ENCODE data around the gene CFDP1. TPM values are rescaled to one million over a fixed set of nuclear protein-coding genes. Genes with fewer than 3 reads are reported as not detected.

CFDP1 gene
- total RNA-seq, 1 experiment from 2014 or later, result 44.7 TPM

- CTCF ChIA-PET, result interaction anchor here (0.7 to 6.6 kb wide), 22 partner anchors 9 to 212 kb away, joined by 3 to 46 read pairs (median 4); partner anchors contain the start of gene BCAR1
- Mint-ChIP-seq H3K9me3 (ENCODE audit: unreplicated experiment) (no peaks in the 10 kb centered on the region), H3K27ac (ENCODE audit: low read depth, unreplicated experiment) (peak overlapping the region; percentile 99), H3K27me3 (ENCODE audit: insufficient read depth, unreplicated experiment) (no peaks in the 10 kb centered on the region), H3K4me3 (ENCODE audit: unreplicated experiment) (peak overlapping the region; percentile 65), H3K36me3 (ENCODE audit: insufficient read depth, unreplicated experiment) (peaks cover 33% of the 10 kb centered on the region), H3K4me1 (ENCODE audit: insufficient read depth, unreplicated experiment) (peaks cover 48% of the 10 kb centered on the region)
- POLR2A ChIA-PET, result interaction anchor here (0.6 to 5.3 kb wide), 46 partner anchors 9 to 299 kb away, joined by 3 to 106 read pairs (median 6); partner anchors contain the start of genes BCAR1, CFDP1 and ZFP1
- peak; percentile 80 for DNase-seq (ENCODE audit: unreplicated experiment)
- TSS peak; percentile 81 for BruUV-seq (replicated peaks)
- no peak for TF ChIP-seq CTCF (IDR thresholded peaks at IDR 0.05; ENCODE audit: unreplicated experiment)
- intact Hi-C loops (cut with micrococcal nuclease), result loop anchor here (1.0 kb wide), 6 partner anchors 38 to 81 kb away; no protein-coding TSS in a partner anchor
These were observed 128.6 kb downstream of the CFDP1 start for GRCh38 chr16:75304521-75305363.

- intact Hi-C loops (cut with micrococcal nuclease), result no loop called here
- TF ChIP-seq CTCF (IDR thresholded peaks at IDR 0.05; ENCODE audit: unreplicated experiment), result no peak
- CTCF ChIA-PET, result interaction anchor here (0.6 to 6.6 kb wide), 3 partner anchors 14 to 598 kb away, joined by 3 to 46 read pairs (median 5); no protein-coding TSS in a partner anchor
- no peaks in the 10 kb centered on the region for H3K9me3 Mint-ChIP-seq (ENCODE audit: unreplicated experiment)
- H3K27ac Mint-ChIP-seq (ENCODE audit: low read depth, unreplicated experiment), result no peak overlapping the region
- BruUV-seq (replicated peaks), result no TSS peak
- no peaks in the 10 kb centered on the region for H3K27me3 Mint-ChIP-seq (ENCODE audit: insufficient read depth, unreplicated experiment)
- peaks cover 40% of the 10 kb centered on the region for H3K4me1 Mint-ChIP-seq (ENCODE audit: insufficient read depth, unreplicated experiment)
- H3K36me3 Mint-ChIP-seq (ENCODE audit: insufficient read depth, unreplicated experiment), result peaks cover 45% of the 10 kb centered on the region
- DNase-seq (ENCODE audit: unreplicated experiment), result no peak
- POLR2A ChIA-PET, result interaction anchor here (1.7 kb wide), 1 partner anchor 52 kb away, joined by 5 read pairs; no protein-coding TSS in a partner anchor
- no peak overlapping the region for H3K4me3 Mint-ChIP-seq (ENCODE audit: unreplicated experiment)
These were observed 131.5 kb downstream of the CFDP1 start for GRCh38 chr16:75301804-75302203.

GRCh38 chr16:75298267-75298666 is 135.0 kb downstream of the CFDP1 start:
- no peak for DNase-seq (ENCODE audit: unreplicated experiment)
- ChIA-PET POLR2A (no interaction called here), CTCF (no interaction called here)
- H3K9me3 Mint-ChIP-seq (ENCODE audit: unreplicated experiment), result no peaks in the 10 kb centered on the region
- no peak overlapping the region for H3K4me3 Mint-ChIP-seq (ENCODE audit: unreplicated experiment)
- peaks cover 10% of the 10 kb centered on the region for H3K4me1 Mint-ChIP-seq (ENCODE audit: insufficient read depth, unreplicated experiment)
- BruUV-seq (replicated peaks), result no TSS peak
- H3K27ac Mint-ChIP-seq (ENCODE audit: low read depth, unreplicated experiment), result no peak overlapping the region
- TF ChIP-seq CTCF (IDR thresholded peaks at IDR 0.05; ENCODE audit: unreplicated experiment), result no peak
- intact Hi-C loops (cut with micrococcal nuclease), result no loop called here
- H3K36me3 Mint-ChIP-seq (ENCODE audit: insufficient read depth, unreplicated experiment), result peaks cover 60% of the 10 kb centered on the region
- H3K27me3 Mint-ChIP-seq (ENCODE audit: insufficient read depth, unreplicated experiment), result no peaks in the 10 kb centered on the region

GRCh38 chr16:75296606-75297005 is 136.7 kb downstream of the CFDP1 start:
- H3K36me3 Mint-ChIP-seq (ENCODE audit: insufficient read depth, unreplicated experiment), result peaks cover 57% of the 10 kb centered on the region
- POLR2A ChIA-PET, result interaction anchor here (0.7 to 1.3 kb wide), 3 partner anchors 8 to 82 kb away, joined by 3 to 4 read pairs (median 3); no protein-coding TSS in a partner anchor
- no peak overlapping the region for H3K4me3 Mint-ChIP-seq (ENCODE audit: unreplicated experiment)
- no peaks in the 10 kb centered on the region for H3K9me3 Mint-ChIP-seq (ENCODE audit: unreplicated experiment)
- no peak for TF ChIP-seq CTCF (IDR thresholded peaks at IDR 0.05; ENCODE audit: unreplicated experiment)
- H3K4me1 Mint-ChIP-seq (ENCODE audit: insufficient read depth, unreplicated experiment), result peaks cover 6% of the 10 kb centered on the region
- CTCF ChIA-PET, result interaction anchor here (0.8 kb wide), 1 partner anchor 11 kb away, joined by 3 read pairs; no protein-coding TSS in a partner anchor
- no peak overlapping the region for H3K27ac Mint-ChIP-seq (ENCODE audit: low read depth, unreplicated experiment)
- H3K27me3 Mint-ChIP-seq (ENCODE audit: insufficient read depth, unreplicated experiment), result no peaks in the 10 kb centered on the region
- intact Hi-C loops (cut with micrococcal nuclease), result no loop called here
- DNase-seq (ENCODE audit: unreplicated experiment), result no peak
- BruUV-seq (replicated peaks), result no TSS peak

All from MCF 10A (cell line).